GM13977 (cell line): ENCODE measurements around the gene LGALS3BP.

Experiments used
- DNase-seq: peaks from one replicate; pipeline ENCODE4 v3.0.0; 2012; ENCODE audit warnings: low spot score
- CTCF ChIP-seq: IDR thresholded peaks from 2 replicates; pipeline ENCODE4 v1.5.1; 2012; ENCODE audit warnings: mild to moderate bottlenecking, control low read depth; ENCODE audit not compliant: insufficient read depth; ENCODE audit errors: extremely low read depth, missing control alignments
- in situ Hi-C: fragments of 300-500 bp; cut with MboI; formaldehyde crosslinking; loops from one replicate; pipeline ENCODE4 v1.12.0; 2022; ENCODE audit warnings: low sequenced_read_pairs, low pct_unique_long_range_greater_than_20kb, mixed read lengths, inconsistent platforms; ENCODE audit not compliant: unreplicated experiment

The LGALS3BP gene

GRCh38 chr17:78997231-78997741 lies 17.6 kb upstream of the LGALS3BP start:
- TF ChIP-seq CTCF = no peak
- peak; percentile 29 for DNase-seq
- in situ Hi-C loops = no loop called here

- TF ChIP-seq CTCF = no peak
- peak; percentile 28 for DNase-seq
- in situ Hi-C loops = no loop called here
Observed at GRCh38 chr17:78996781-78997201, 17.1 kb upstream of the LGALS3BP start.

GRCh38 chr17:78995761-78996451 lies 16.2 kb upstream of the LGALS3BP start:
- in situ Hi-C loops = no loop called here
- DNase-seq = peak; percentile 38
- no peak for TF ChIP-seq CTCF

- in situ Hi-C loops = no loop called here
- no peak for TF ChIP-seq CTCF
Observed at GRCh38 chr17:78995022-78995760, 15.5 kb upstream of the LGALS3BP start.

GRCh38 chr17:78993981-78994671 lies 14.4 kb upstream of the LGALS3BP start:
- TF ChIP-seq CTCF = no peak
- peak; percentile 44 for DNase-seq
- in situ Hi-C loops = no loop called here

More at GRCh38 chr17:78995022-78995760, 15.5 kb upstream of the LGALS3BP start:
- DNase-seq = peak; percentile 36

- peak; percentile 70 for TF ChIP-seq CTCF
- in situ Hi-C loops = no loop called here
- DNase-seq = peak; percentile 82
Observed at GRCh38 chr17:78993241-78993956, 13.7 kb upstream of the LGALS3BP start.
